ENCODE results near the gene NUP98.

GRCh38 chr11:3669128-3669527, 128.2 kb downstream of the NUP98 start:
- no peak for TF ChIP-seq RAD21 (CRISPR knock-in tag; IDR thresholded peaks at IDR 0.05)
- no peak for TF ChIP-seq YEATS2 (CRISPR knock-in tag; IDR thresholded peaks at IDR 0.05; ENCODE audit: borderline replicate concordance)
- TF ChIP-seq ZNF629 (CRISPR knock-in tag; conservative IDR thresholded peaks at IDR 0.05): no peak
- no peak for TF ChIP-seq TCF12 (IDR thresholded peaks at IDR 0.05)
- TF ChIP-seq TCF12 (CRISPR knock-in tag; IDR thresholded peaks at IDR 0.05): no peak
- no peak for TF ChIP-seq MYC (CRISPR knock-in tag; IDR thresholded peaks at IDR 0.05; ENCODE audit: borderline replicate concordance)
